GM12872 (cell line): ENCODE data around the gene MYL12A.

ENCODE experiments used
- TF ChIP-seq, protein P1 (sequence below): IDR thresholded peaks from 3 replicates; pipeline ENCODE4 v1.5.1; 2011; ENCODE audit warnings: low read depth, mild to moderate bottlenecking, low read length, moderate library complexity; ENCODE audit not compliant: insufficient read depth

MYL12A gene

DNA sequence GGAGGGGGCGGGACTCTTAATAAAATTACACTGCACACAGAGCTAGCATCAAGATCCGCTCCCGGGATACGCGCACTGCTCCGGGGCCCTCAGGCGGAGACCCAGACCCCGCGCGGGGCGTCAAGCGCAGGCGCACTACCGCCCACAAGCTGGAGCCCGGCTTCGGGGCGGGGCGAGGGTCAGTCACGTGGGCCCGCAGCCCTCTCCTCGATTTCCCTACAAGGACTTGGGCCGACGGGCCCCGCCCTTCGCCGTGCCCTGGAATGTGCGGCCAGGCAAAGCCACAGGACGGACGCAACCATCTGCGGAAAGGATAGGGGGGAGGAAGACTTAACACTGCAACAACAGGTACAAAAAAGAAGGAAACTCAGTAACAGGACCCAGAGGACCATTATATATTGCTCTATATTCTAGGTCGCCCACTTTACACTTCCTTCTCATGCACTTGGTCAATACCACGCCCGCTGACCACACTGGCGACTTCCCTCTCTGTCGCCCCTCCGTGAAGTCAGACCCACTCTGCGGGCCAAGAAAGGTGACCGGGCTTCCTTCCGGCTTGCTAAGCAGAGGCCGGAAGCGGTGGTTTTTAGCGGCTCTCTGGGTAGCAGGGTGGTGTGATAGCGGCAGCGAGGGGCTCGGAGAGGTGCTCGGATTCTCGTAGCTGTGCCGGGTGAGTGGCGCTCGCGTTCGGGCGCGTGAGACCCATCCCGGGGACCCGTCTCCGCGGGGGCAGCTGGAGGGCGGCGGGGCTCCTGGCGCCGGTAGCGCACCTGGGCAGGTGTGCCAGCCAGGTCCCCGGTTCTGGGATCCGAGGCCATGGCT is at the start of gene MYL12A:
Gene MYL12A, plus strand, starts transcription at position 562 of the 822 bp plus-strand sequence. CDS start 5,447 bp downstream, outside the sequence.
- TF ChIP-seq, protein P1, sequence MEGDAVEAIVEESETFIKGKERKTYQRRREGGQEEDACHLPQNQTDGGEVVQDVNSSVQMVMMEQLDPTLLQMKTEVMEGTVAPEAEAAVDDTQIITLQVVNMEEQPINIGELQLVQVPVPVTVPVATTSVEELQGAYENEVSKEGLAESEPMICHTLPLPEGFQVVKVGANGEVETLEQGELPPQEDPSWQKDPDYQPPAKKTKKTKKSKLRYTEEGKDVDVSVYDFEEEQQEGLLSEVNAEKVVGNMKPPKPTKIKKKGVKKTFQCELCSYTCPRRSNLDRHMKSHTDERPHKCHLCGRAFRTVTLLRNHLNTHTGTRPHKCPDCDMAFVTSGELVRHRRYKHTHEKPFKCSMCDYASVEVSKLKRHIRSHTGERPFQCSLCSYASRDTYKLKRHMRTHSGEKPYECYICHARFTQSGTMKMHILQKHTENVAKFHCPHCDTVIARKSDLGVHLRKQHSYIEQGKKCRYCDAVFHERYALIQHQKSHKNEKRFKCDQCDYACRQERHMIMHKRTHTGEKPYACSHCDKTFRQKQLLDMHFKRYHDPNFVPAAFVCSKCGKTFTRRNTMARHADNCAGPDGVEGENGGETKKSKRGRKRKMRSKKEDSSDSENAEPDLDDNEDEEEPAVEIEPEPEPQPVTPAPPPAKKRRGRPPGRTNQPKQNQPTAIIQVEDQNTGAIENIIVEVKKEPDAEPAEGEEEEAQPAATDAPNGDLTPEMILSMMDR, result no peak

DNA sequence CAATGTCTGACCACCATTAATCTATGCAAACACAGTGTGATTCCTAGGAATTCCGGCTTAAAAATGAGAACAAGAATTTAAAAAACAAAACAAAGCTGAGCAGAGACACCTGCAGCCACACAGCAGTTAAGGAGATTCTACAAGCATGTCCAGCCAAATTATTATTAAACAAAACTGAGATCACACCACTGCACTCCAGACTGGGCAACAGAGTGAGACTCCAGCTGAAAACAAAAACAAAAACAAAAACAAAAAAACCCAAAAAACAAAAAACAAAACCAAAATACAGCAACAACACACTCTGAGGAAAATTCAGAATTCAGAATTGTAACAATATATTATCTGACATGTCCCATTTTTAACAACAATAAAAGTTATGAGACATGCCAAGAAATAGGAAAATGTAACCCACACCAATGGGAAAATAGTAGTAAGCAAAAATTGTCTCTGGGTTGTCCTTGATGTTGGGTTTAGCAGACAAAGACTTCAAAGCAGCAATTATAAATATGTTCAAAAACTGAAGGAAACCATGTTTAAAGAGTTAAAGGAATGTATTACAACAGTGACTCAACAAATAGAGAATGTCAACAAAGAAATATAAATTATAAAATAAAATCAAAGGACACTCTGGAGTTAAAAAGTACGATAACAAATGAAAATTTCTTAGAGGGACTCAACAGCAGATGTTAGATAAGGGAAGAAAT is 47.5 kb upstream of the MYL12A start:
- TF ChIP-seq, protein P1, result no peak

DNA sequence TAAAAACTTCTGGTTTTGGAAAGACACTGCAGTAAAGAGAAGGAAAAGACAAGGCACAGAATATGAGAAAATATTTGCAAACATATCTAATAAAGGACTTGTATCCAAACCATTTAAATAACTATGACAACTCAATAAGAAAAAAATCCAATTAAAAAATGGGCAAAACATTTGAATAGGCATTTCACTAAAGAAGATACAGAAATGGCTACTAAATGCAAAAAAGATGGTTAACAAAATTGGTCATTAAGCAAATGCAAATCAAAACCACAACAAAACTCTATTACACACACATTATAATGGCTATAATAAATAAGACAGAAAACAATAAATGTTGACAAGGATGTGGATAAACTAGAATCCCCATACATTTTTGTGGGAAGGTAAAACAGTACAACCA is 42.4 kb upstream of the MYL12A start:
- TF ChIP-seq, protein P1, result no peak

DNA sequence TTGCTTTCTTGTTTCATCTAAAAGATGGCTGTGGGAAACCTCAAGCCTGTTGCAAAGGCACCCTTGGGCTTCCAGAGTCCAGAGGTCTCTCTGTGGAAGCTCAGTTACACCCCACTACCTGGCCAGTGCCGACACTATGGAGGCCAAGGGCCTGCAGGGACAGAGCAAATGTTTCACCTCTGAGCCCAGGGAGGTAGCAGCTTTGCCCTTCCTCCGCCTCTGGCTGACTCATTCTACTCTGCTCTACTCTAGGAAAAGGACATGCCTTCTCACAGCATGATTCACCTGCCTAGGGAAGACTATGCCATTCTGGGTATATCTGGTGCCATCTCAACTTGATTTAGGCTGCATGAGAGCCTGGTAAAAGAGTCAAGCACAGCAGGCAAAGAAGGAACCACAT is 40.0 kb upstream of the MYL12A start:
- TF ChIP-seq, protein P1, result no peak

DNA sequence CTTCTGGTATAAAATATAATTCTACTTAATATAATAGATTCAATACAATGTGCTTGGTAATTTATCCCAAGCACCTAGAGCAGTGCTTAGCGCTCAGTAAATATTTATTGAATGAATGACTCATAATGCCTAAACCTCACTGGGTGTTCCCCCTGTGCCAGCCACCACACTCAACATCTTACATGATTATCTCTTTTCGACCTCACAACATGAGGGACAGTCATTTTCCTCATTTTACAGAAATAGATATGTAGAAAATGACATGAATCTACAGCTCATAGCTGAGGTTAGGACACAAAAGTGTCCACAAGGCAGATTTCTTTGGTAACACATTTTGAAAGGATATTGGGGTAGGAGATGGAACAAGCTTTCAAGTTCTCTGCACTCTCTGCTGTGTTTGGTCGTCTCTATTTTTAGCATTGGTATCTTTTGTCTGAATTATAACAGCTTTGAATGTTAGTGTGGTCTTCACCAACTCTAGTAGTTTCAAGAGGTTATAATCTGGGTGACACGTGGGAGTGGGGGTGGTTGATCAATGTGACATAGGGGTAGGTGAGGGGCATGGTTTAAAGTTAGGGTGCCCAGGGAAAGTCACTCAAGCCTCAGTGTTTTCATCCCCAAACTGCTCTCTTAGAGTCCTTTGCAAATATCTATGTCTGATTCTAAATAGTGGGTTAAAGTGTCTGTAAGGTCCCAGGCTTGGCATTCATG is 37.6 kb upstream of the MYL12A start:
- TF ChIP-seq, protein P1, result no peak

DNA sequence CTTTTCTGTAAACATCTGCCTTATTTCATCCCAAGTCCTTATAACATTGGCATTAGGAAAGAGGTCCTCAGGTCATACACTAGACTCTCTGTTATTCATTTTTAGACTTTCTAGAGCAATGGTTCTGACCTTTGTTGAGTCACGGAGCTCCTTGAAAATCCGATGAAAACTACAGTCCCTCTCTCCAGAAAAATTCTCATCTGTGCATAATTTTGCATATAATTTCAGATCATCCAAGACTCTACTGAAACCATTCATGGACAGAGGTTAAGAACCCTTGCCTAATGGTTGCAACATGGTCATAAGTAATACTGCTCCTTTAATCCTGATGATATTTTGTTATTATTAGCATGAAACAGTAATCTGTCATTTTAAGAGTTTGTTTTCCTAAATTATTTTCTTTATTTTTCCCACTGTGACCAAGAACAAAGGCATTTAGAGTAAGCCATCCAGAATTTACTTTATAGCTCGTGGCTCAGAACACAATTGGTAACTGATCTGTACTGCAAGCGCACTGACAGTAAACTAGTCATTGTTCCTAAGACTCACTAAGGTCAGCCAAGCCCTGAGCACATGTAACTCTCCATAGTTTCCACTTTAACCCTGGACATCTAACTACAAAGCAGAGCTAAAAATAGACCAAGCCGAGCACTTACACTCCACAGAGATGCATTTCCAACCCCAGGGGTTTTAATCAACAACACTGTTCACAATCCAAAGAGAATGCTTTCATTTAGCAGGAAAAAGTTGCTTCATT is 36.2 kb upstream of the MYL12A start:
- TF ChIP-seq, protein P1, result no peak
